GM21576 (cell line): ENCODE results near the gene NR3C2.
"Not testable (repeated sequence)": the region's sequence is repeated elsewhere in the genome, so short reads cannot be mapped to it uniquely, and the experiment has no call there.

Source experiments
- ATAC-seq: cut with Tn5 transposase; IDR thresholded peaks from one replicate; pipeline ENCODE4 v1.9.1; 2021; ENCODE audit warnings: mild to moderate bottlenecking, moderate library complexity; ENCODE audit not compliant: unreplicated experiment

Gene NR3C2

GRCh38 chr4:148225639-148226038, 216.6 kb downstream of the NR3C2 start:
- ATAC-seq = no peak

GRCh38 chr4:148224476-148224875, 217.7 kb downstream of the NR3C2 start:
- ATAC-seq = no peak

- no peak for ATAC-seq
These were observed 219.1 kb downstream of the NR3C2 start for GRCh38 chr4:148222991-148223660.

- ATAC-seq = peak; percentile 94
These were observed 225.1 kb downstream of the NR3C2 start for GRCh38 chr4:148216866-148217814.

- ATAC-seq = no peak
These were observed 225.9 kb downstream of the NR3C2 start for GRCh38 chr4:148216321-148216720.

GRCh38 chr4:148215202-148215601, 227.0 kb downstream of the NR3C2 start:
- ATAC-seq = no peak

- ATAC-seq = no peak
These were observed 227.6 kb downstream of the NR3C2 start for GRCh38 chr4:148214529-148215166.

GRCh38 chr4:148211533-148211932, 230.7 kb downstream of the NR3C2 start:
- no peak for ATAC-seq

GRCh38 chr4:148210661-148211060, 231.6 kb downstream of the NR3C2 start:
- ATAC-seq = no peak

- no peak for ATAC-seq
These were observed 235.1 kb downstream of the NR3C2 start for GRCh38 chr4:148207068-148207467.

- no peak for ATAC-seq
These were observed 236.7 kb downstream of the NR3C2 start for GRCh38 chr4:148205476-148205875.

- ATAC-seq = no peak
These were observed 237.3 kb downstream of the NR3C2 start for GRCh38 chr4:148204892-148205291.

GRCh38 chr4:148204171-148204570, 238.0 kb downstream of the NR3C2 start:
- ATAC-seq = no peak

- no peak for ATAC-seq
These were observed 238.9 kb downstream of the NR3C2 start for GRCh38 chr4:148203056-148203898.

- ATAC-seq = no peak
These were observed 241.3 kb downstream of the NR3C2 start for GRCh38 chr4:148200960-148201359.

GRCh38 chr4:148196164-148196563, 246.1 kb downstream of the NR3C2 start:
- ATAC-seq = no peak

- no peak for ATAC-seq
These were observed 249.7 kb downstream of the NR3C2 start for GRCh38 chr4:148192526-148192925.

- ATAC-seq = not testable (repeated sequence)
These were observed 254.6 kb downstream of the NR3C2 start for GRCh38 chr4:148187454-148188222.

- ATAC-seq = no peak
These were observed 257.3 kb downstream of the NR3C2 start for GRCh38 chr4:148184922-148185321.
